SK-N-SH treated with all-trans-retinoic acid at 6 μM for 48 hours (cell line): ENCODE data around the gene POU2F3.

Experiments used
- ATAC-seq: fragments of 200-7000 bp; cut with Tn5 transposase; 3 replicates; pipeline ENCODE4 v1.9.1; 2020; ENCODE audit warnings: mild to moderate bottlenecking, moderate library complexity
- ARNTL ChIP-seq: fragments of 450-650 bp; formaldehyde crosslinking; IDR thresholded peaks from 2 replicates; pipeline ENCODE4 v1.5.0; 2020; ENCODE audit warnings: low read depth, mild to moderate bottlenecking, moderate library complexity, borderline replicate concordance
- BACH2 ChIP-seq: fragments of 250-450 bp; sonication (Bioruptor Pico); IDR thresholded peaks from 2 replicates; pipeline ENCODE4 v1.9.0; 2021; ENCODE audit warnings: mild to moderate bottlenecking, borderline replicate concordance
- CSDC2 ChIP-seq: fragments of 250-450 bp; sonication (Bioruptor Pico); IDR thresholded peaks from 2 replicates; pipeline ENCODE4 v1.5.0; 2020; ENCODE audit warnings: mild to moderate bottlenecking, moderate library complexity
- CSRNP3 ChIP-seq: fragments of 250-450 bp; sonication (Bioruptor Pico); IDR thresholded peaks from 2 replicates; pipeline ENCODE4 v1.5.1; 2021; ENCODE audit warnings: mild to moderate bottlenecking, moderate library complexity
- ESRRG ChIP-seq: fragments of 250-450 bp; sonication (Bioruptor Pico); IDR thresholded peaks from 2 replicates; pipeline ENCODE4 v1.6.1; 2021; ENCODE audit warnings: mild to moderate bottlenecking
- GLIS3 ChIP-seq: fragments of 250-450 bp; sonication (Bioruptor Pico); IDR thresholded peaks from 2 replicates; pipeline ENCODE4 v1.5.0; 2020; ENCODE audit warnings: mild to moderate bottlenecking, moderate library complexity
- ISL1 ChIP-seq: fragments of 250-450 bp; sonication (Bioruptor Pico); IDR thresholded peaks from 2 replicates; pipeline ENCODE4 v2.1.2; 2022; ENCODE audit warnings: mild to moderate bottlenecking, moderate library complexity
- OSR1 ChIP-seq: fragments of 250-450 bp; sonication (Bioruptor Pico); IDR thresholded peaks from 2 replicates; pipeline ENCODE4 v1.8.0; 2022; ENCODE audit warnings: moderate library complexity, mild to moderate bottlenecking, inconsistent platforms
- PATZ1 ChIP-seq: fragments of 250-450 bp; sonication (Bioruptor Pico); IDR thresholded peaks from 2 replicates; pipeline ENCODE4 v1.8.0; 2020; ENCODE audit warnings: mild to moderate bottlenecking, moderate library complexity, borderline replicate concordance
- PPARA ChIP-seq: fragments of 250-450 bp; sonication (Bioruptor Pico); IDR thresholded peaks from 2 replicates; pipeline ENCODE4 v1.5.0; 2020; ENCODE audit warnings: mild to moderate bottlenecking, borderline replicate concordance
- RARB ChIP-seq: fragments of 250-450 bp; sonication (Bioruptor Pico); IDR thresholded peaks from 2 replicates; pipeline ENCODE4 v1.8.0; 2021; ENCODE audit warnings: mild to moderate bottlenecking, moderate library complexity
- TOX ChIP-seq: fragments of 250-450 bp; sonication (Bioruptor Pico); IDR thresholded peaks from 2 replicates; pipeline ENCODE4 v1.8.0; 2021; ENCODE audit warnings: mild to moderate bottlenecking, moderate library complexity, borderline replicate concordance
- TSHZ2 ChIP-seq: fragments of 250-450 bp; sonication (Bioruptor Pico); IDR thresholded peaks from 2 replicates; pipeline ENCODE4 v1.5.0; 2020; ENCODE audit warnings: mild to moderate bottlenecking, moderate library complexity
- ZC3H10 ChIP-seq: fragments of 250-450 bp; sonication (Bioruptor Pico); IDR thresholded peaks from 2 replicates; pipeline ENCODE4 v1.5.1; 2021; ENCODE audit warnings: mild to moderate bottlenecking, moderate library complexity
- ZFP3 ChIP-seq: fragments of 250-450 bp; sonication (Bioruptor Pico); IDR thresholded peaks from 2 replicates; pipeline ENCODE4 v1.5.0; 2020; ENCODE audit warnings: mild to moderate bottlenecking, moderate library complexity
- ZFP30 ChIP-seq: fragments of 450-650 bp; formaldehyde crosslinking; IDR thresholded peaks from 2 replicates; pipeline ENCODE4 v1.5.0; 2022; ENCODE audit warnings: mild to moderate bottlenecking, moderate library complexity
- ZNF565 ChIP-seq: fragments of 450-650 bp; formaldehyde crosslinking; conservative IDR thresholded peaks from 2 replicates; pipeline ENCODE4 v1.5.0; 2020; ENCODE audit warnings: low read depth, mild to moderate bottlenecking, moderate library complexity
- ZNF70 ChIP-seq: fragments of 450-650 bp; formaldehyde crosslinking; IDR thresholded peaks from 2 replicates; pipeline ENCODE4 v1.5.0; 2020; ENCODE audit warnings: mild to moderate bottlenecking, moderate library complexity
- TF ChIP-seq, protein P1 (sequence below): fragments of 250-450 bp; sonication (Bioruptor Pico); IDR thresholded peaks from 2 replicates; pipeline ENCODE4 v1.5.1; 2020; ENCODE audit warnings: low read depth, mild to moderate bottlenecking, moderate library complexity
- TF ChIP-seq, protein P2 (sequence below): fragments of 250-450 bp; sonication (Bioruptor Pico); IDR thresholded peaks from 2 replicates; pipeline ENCODE4 v1.8.0; 2021; ENCODE audit warnings: low read depth, mild to moderate bottlenecking, moderate library complexity, borderline replicate concordance

Gene POU2F3

DNA sequence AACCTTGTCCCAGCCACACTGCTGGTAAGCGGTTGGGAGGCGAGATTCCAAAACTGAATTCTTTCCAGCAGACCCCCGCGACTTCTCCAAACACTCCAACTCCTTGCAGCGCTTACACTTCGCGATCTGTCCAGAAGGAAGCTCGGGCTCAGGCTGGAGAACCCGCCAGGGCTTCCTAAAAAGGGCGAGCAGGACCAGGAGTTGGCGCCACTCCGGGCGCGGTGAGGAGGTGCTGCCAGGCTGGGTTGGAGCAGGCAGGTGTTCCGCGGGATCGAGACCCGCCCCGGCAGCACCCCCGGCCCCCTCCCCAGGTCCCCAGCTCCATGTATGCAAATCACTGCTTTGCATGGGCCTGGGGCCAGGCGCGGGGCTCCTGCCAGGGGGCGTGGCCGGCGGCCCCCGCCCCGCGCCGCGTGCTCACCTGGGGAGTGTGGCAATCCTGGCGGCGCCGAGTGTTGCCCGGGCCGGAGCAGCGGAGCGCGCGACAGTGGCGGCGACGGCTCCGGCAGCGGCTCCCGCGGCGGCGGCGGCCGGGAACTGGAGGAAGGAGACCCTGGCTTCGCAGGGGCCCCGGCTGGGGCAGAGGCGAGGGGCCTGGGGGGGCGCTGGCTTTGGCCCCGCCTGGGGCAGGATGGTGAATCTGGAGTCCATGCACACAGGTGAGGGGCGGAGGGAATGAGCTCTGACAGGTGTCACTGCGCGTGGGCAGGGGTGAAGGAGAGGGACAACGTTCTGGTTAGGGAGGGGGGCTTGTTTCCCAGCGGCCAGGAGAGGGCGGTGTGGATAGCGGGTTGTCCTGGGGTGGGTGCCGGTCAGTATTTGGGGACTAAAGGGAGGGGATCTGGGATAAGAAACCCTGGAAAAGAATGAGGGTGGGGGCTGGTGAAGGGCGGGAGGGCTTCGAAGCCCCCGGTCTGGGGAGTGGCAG lies at the start of gene POU2F3:
Gene POU2F3 (plus strand): TSS at position 428 of the 928 bp plus-strand sequence. CDS start 204 bp downstream, at position 632.
- no peak for TF ChIP-seq TSHZ2
- TF ChIP-seq ZNF70 (CRISPR knock-in tag), result no peak
- no peak for TF ChIP-seq ZC3H10 (CRISPR knock-in tag)
- no peak for TF ChIP-seq OSR1 (CRISPR knock-in tag)
- TF ChIP-seq TOX (CRISPR knock-in tag), result no peak
- TF ChIP-seq, protein P1, sequence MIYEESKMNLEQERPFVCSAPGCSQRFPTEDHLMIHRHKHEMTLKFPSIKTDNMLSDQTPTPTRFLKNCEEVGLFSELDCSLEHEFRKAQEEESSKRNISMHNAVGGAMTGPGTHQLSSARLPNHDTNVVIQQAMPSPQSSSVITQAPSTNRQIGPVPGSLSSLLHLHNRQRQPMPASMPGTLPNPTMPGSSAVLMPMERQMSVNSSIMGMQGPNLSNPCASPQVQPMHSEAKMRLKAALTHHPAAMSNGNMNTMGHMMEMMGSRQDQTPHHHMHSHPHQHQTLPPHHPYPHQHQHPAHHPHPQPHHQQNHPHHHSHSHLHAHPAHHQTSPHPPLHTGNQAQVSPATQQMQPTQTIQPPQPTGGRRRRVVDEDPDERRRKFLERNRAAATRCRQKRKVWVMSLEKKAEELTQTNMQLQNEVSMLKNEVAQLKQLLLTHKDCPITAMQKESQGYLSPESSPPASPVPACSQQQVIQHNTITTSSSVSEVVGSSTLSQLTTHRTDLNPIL (CRISPR knock-in tag), result no peak
- TF ChIP-seq, protein P2, sequence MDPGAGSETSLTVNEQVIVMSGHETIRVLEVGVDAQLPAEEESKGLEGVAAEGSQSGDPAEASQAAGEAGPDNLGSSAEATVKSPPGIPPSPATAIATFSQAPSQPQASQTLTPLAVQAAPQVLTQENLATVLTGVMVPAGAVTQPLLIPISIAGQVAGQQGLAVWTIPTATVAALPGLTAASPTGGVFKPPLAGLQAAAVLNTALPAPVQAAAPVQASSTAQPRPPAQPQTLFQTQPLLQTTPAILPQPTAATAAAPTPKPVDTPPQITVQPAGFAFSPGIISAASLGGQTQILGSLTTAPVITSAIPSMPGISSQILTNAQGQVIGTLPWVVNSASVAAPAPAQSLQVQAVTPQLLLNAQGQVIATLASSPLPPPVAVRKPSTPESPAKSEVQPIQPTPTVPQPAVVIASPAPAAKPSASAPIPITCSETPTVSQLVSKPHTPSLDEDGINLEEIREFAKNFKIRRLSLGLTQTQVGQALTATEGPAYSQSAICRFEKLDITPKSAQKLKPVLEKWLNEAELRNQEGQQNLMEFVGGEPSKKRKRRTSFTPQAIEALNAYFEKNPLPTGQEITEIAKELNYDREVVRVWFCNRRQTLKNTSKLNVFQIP (CRISPR knock-in tag), result no peak
- no peak for TF ChIP-seq ZNF565 (CRISPR knock-in tag)
- no peak for TF ChIP-seq CSDC2
- no peak for TF ChIP-seq ISL1
- TF ChIP-seq ARNTL (CRISPR knock-in tag), result no peak
- no peak for TF ChIP-seq RARB (CRISPR knock-in tag)
- no peak for TF ChIP-seq PATZ1 (CRISPR knock-in tag)
- TF ChIP-seq GLIS3 (CRISPR knock-in tag), result no peak
- no peak for TF ChIP-seq CSRNP3 (CRISPR knock-in tag)
- TF ChIP-seq BACH2 (CRISPR knock-in tag), result no peak
- no peak for TF ChIP-seq ZFP30
- ATAC-seq, result no peak

GRCh38 chr11:120191058-120191457 lies 48.9 kb upstream of the POU2F3 start:
- no peak for ATAC-seq
- TF ChIP-seq TSHZ2 (no peak), PATZ1 (CRISPR knock-in tag) (no peak), ZFP30 (no peak), CSRNP3 (CRISPR knock-in tag) (no peak), ZNF565 (CRISPR knock-in tag) (no peak), RARB (CRISPR knock-in tag) (no peak), ESRRG (no peak), ZFP3 (CRISPR knock-in tag) (no peak), PPARA (CRISPR knock-in tag) (no peak), OSR1 (CRISPR knock-in tag) (no peak)
- TF ChIP-seq, protein P1 (CRISPR knock-in tag), result no peak
